HepG2 (cell line): Measurements from ENCODE around the gene RBM47. TPM values are rescaled to one million over a fixed set of nuclear protein-coding genes. Genes with fewer than 3 reads are reported as not detected.

Source experiments
- CBFB ChIP-seq: sonication (generic); formaldehyde crosslinking; IDR thresholded peaks from 2 replicates; pipeline ENCODE4 v1.4.0; 2020; ENCODE audit warnings: missing genetic modification reagents
- EP300 ChIP-seq, 3 experiments: sonication (generic) in 1 of 3; formaldehyde crosslinking in 1 of 3; IDR thresholded peaks; 2 replicates each; pipeline versions ENCODE4 v1.5.1 to v1.6.1; 2011 to 2020; ENCODE audit warnings: low read depth in 2 of 3, low read length in 2 of 3, borderline replicate concordance in 1 of 3, improper control_type of control experiment in 1 of 3, mild to moderate bottlenecking in 1 of 3, missing genetic modification reagents in 1 of 3, moderate library complexity in 1 of 3
- PATZ1 ChIP-seq: sonication (generic); formaldehyde crosslinking; IDR thresholded peaks from 2 replicates; pipeline ENCODE4 v1.4.0; 2020; ENCODE audit warnings: missing genetic modification reagents
- SP2 ChIP-seq: sonication (generic); formaldehyde crosslinking; IDR thresholded peaks from 2 replicates; pipeline ENCODE4 v1.5.1; 2020; ENCODE audit warnings: mild to moderate bottlenecking, missing genetic modification reagents
- SSRP1 ChIP-seq: IDR thresholded peaks from 2 replicates; pipeline ENCODE4 v1.6.1; 2016; ENCODE audit warnings: control low read depth
- SUZ12 ChIP-seq: fragments of 150-350 bp; IDR thresholded peaks from 2 replicates; pipeline ENCODE4 v1.6.1; 2014; ENCODE audit warnings: low read depth, low read length
- ZNF30 ChIP-seq: sonication (generic); formaldehyde crosslinking; IDR thresholded peaks from 2 replicates; pipeline ENCODE4 v1.5.0; 2020; ENCODE audit warnings: mild to moderate bottlenecking, missing genetic modification reagents
- polyA plus RNA-seq, 8 experiments: library from polyadenylated mRNA; depleted of rRNA in 3 of 8; stranded (reverse) in 7 of 8; unstranded in 1 of 8; fragments of >200 nt; fragmentation: Illumina TruSeq in 4 of 8; extraction: Trizol in 4 of 8; gene quantifications; 2 replicates each; pipeline versions ENCODE4 v1.2.1 to v1.2.3, GENCODE V29; 2011 to 2016; ENCODE audit warnings: low read depth in 4 of 8, missing spikeins in 1 of 8, mixed read lengths in 1 of 8; ENCODE audit not compliant: insufficient read depth in 1 of 8
- total RNA-seq, 5 experiments: library from RNA; depleted of rRNA; stranded (reverse); fragments of >200 nt; fragmentation: Illumina TruSeq; extraction: Trizol; gene quantifications; 2 replicates each; pipeline ENCODE4 v1.2.3, GENCODE V29; 2016; ENCODE audit warnings: low read depth in 1 of 5
- TF ChIP-seq, protein P1 (sequence below): sonication (generic); formaldehyde crosslinking; IDR thresholded peaks from 2 replicates; pipeline ENCODE4 v1.4.0; 2020; ENCODE audit warnings: mild to moderate bottlenecking, missing genetic modification reagents
- TF ChIP-seq, protein P2 (sequence below): sonication (generic); formaldehyde crosslinking; IDR thresholded peaks from 2 replicates; pipeline ENCODE4 v1.5.1; 2020; ENCODE audit warnings: mild to moderate bottlenecking, missing genetic modification reagents, moderate library complexity

RBM47 gene
- total and polyA plus RNA-seq, 2 of the 13 experiments (the other 11 are each of a cell fraction or from before 2014, with no cell fraction given): 1.2 to 2.5 TPM

GRCh38 chr4:40563401-40563800, 66.3 kb downstream of the RBM47 start (continued):
- TF ChIP-seq EP300 (IDR thresholded peaks at IDR 0.05; ENCODE audit: low read depth in 2 of 2, low read length in 2 of 2): peak in 1 of 2 experiments; percentile 19; a peak in 1 of 4 replicates
- TF ChIP-seq EP300 (CRISPR knock-in tag; IDR thresholded peaks at IDR 0.05; ENCODE audit: borderline replicate concordance): no peak
- TF ChIP-seq ZNF30: no peak
- no peak for TF ChIP-seq SSRP1
- TF ChIP-seq PATZ1 (CRISPR knock-in tag): peak; percentile 54
- peak; percentile 84 for TF ChIP-seq CBFB
- TF ChIP-seq SUZ12: no peak
- TF ChIP-seq, protein P1, sequence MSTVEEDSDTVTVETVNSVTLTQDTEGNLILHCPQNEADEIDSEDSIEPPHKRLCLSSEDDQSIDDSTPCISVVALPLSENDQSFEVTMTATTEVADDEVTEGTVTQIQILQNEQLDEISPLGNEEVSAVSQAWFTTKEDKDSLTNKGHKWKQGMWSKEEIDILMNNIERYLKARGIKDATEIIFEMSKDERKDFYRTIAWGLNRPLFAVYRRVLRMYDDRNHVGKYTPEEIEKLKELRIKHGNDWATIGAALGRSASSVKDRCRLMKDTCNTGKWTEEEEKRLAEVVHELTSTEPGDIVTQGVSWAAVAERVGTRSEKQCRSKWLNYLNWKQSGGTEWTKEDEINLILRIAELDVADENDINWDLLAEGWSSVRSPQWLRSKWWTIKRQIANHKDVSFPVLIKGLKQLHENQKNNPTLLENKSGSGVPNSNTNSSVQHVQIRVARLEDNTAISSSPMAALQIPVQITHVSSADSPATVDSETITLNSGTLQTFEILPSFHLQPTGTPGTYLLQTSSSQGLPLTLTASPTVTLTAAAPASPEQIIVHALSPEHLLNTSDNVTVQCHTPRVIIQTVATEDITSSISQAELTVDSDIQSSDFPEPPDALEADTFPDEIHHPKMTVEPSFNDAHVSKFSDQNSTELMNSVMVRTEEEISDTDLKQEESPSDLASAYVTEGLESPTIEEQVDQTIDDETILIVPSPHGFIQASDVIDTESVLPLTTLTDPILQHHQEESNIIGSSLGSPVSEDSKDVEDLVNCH (CRISPR knock-in tag): no peak
- TF ChIP-seq, protein P2, sequence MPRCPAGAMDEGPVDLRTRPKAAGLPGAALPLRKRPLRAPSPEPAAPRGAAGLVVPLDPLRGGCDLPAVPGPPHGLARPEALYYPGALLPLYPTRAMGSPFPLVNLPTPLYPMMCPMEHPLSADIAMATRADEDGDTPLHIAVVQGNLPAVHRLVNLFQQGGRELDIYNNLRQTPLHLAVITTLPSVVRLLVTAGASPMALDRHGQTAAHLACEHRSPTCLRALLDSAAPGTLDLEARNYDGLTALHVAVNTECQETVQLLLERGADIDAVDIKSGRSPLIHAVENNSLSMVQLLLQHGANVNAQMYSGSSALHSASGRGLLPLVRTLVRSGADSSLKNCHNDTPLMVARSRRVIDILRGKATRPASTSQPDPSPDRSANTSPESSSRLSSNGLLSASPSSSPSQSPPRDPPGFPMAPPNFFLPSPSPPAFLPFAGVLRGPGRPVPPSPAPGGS (CRISPR knock-in tag): no peak
- TF ChIP-seq SP2 (CRISPR knock-in tag): no peak
